Hepatocyte (in vitro differentiated cells): ENCODE results near the gene USP6NL.

Source experiments
- EZH2 ChIP-seq: fragments of 200-600 bp; sonication (generic); IDR thresholded peaks from 2 replicates; pipeline ENCODE4 v1.6.1; 2016; ENCODE audit warnings: antibody characterized with exemption, mild to moderate bottlenecking, borderline replicate concordance
- EZH2phosphoT487 ChIP-seq: fragments of 200-600 bp; sonication (generic); IDR thresholded peaks from one replicate; pipeline ENCODE4 v1.6.1; 2018; ENCODE audit warnings: antibody characterized with exemption, mild to moderate bottlenecking, low read depth, moderate library complexity; ENCODE audit not compliant: unreplicated experiment, severe bottlenecking
- TF ChIP-seq, protein P1 (sequence below): fragments of 200-600 bp; sonication (generic); IDR thresholded peaks from 2 replicates; pipeline ENCODE4 v1.5.1; 2016; ENCODE audit warnings: antibody characterized with exemption, mild to moderate bottlenecking; ENCODE audit not compliant: poor library complexity

DNA sequence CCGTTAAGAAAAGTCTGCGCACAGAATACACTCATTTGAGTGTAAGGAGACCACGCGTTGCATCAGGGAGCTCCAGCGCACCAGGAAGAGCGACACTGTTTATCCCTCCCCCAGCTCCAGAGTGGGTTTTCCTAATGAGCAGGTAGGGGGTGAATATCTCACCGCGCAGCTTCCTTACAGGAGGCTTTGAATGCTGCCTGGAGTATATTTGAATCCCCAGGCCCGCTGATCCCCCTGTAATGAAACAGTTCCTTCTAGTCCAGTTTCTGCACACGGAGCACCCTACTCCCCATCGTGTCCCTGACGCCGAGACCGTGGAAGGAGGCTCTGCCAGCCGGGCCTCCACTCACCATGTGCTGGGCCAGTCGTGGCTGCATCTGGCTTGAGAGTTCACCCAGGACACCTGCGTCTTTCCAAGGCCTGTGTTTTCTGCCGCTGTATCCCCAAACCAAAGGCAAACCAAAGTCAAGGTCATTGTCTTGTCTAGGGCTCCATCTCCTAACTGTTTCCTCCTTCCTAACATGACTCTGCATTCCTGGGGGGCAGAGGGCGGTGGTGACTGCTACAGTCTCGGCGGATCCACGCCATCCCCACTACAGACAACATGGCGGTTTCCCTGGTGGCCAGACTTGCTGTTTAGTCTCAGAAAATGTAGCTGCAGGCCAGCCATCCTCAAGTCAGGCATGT, 167.8 kb downstream of the USP6NL start:
- TF ChIP-seq, protein P1, sequence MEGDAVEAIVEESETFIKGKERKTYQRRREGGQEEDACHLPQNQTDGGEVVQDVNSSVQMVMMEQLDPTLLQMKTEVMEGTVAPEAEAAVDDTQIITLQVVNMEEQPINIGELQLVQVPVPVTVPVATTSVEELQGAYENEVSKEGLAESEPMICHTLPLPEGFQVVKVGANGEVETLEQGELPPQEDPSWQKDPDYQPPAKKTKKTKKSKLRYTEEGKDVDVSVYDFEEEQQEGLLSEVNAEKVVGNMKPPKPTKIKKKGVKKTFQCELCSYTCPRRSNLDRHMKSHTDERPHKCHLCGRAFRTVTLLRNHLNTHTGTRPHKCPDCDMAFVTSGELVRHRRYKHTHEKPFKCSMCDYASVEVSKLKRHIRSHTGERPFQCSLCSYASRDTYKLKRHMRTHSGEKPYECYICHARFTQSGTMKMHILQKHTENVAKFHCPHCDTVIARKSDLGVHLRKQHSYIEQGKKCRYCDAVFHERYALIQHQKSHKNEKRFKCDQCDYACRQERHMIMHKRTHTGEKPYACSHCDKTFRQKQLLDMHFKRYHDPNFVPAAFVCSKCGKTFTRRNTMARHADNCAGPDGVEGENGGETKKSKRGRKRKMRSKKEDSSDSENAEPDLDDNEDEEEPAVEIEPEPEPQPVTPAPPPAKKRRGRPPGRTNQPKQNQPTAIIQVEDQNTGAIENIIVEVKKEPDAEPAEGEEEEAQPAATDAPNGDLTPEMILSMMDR = no peak
- TF ChIP-seq EZH2phosphoT487 (no peak), EZH2 (no peak)
